Measurements from ENCODE around the gene NUP210L.
"Not testable (repeated sequence)": the region's sequence is repeated elsewhere in the genome, so short reads cannot be mapped to it uniquely, and the experiment has no call there.

NUP210L gene

GRCh38 chr1:154167461-154167860, 12.6 kb upstream of the NUP210L start:
- no peak for DNase-seq

- DNase-seq: no peak
These were observed 11.3 kb upstream of the NUP210L start for GRCh38 chr1:154166207-154166606.

- DNase-seq: no peak
These were observed 4.7 kb upstream of the NUP210L start for GRCh38 chr1:154159554-154159953.

- DNase-seq: peak; percentile 66 to 78 (median 73)
These were observed 3.6 kb upstream of the NUP210L start for GRCh38 chr1:154158307-154159125.

GRCh38 chr1:154157520-154158306, 2.8 kb upstream of the NUP210L start:
- peak; percentile 60 to 61 (median 60) for DNase-seq

GRCh38 chr1:154155251-154155650, 378 bp upstream of the NUP210L start:
- no peak for DNase-seq

GRCh38 chr1:154154053-154154452, 820 bp downstream of the NUP210L start:
- no peak for DNase-seq

GRCh38 chr1:154151311-154151710, 3.6 kb downstream of the NUP210L start:
- no peak for DNase-seq

- peak; percentile 53 to 81 (median 79) for DNase-seq
These were observed 6.1 kb downstream of the NUP210L start for GRCh38 chr1:154148807-154149206.

GRCh38 chr1:154147505-154147904, 7.4 kb downstream of the NUP210L start:
- DNase-seq: not testable (repeated sequence)

GRCh38 chr1:154145986-154146385, 8.9 kb downstream of the NUP210L start:
- DNase-seq: peak in 1 of 3 donors; percentile 13

GRCh38 chr1:154142358-154142757, 12.5 kb downstream of the NUP210L start:
- no peak for DNase-seq

- no peak for DNase-seq
These were observed 13.6 kb downstream of the NUP210L start for GRCh38 chr1:154141240-154141639.

- DNase-seq: no peak
These were observed 17.0 kb downstream of the NUP210L start for GRCh38 chr1:154137888-154138287.

- peak in 2 of 3 donors; percentile 24 to 31 for DNase-seq
These were observed 21.6 kb downstream of the NUP210L start for GRCh38 chr1:154133256-154133655.

GRCh38 chr1:154129391-154129970, 25.4 kb downstream of the NUP210L start:
- DNase-seq: peak; percentile 40 to 86 (median 80)

GRCh38 chr1:154123205-154123604, 31.7 kb downstream of the NUP210L start:
- DNase-seq: not testable (repeated sequence)

- DNase-seq: no peak
These were observed 37.2 kb downstream of the NUP210L start for GRCh38 chr1:154117642-154118041.

GRCh38 chr1:154115180-154115579, 39.7 kb downstream of the NUP210L start:
- DNase-seq: peak in 2 of 3 donors; percentile 21 to 24

GRCh38 chr1:154104433-154105082, 50.3 kb downstream of the NUP210L start:
- no peak for DNase-seq

GRCh38 chr1:154100141-154100540, 54.7 kb downstream of the NUP210L start:
- not testable (repeated sequence) for DNase-seq

- no peak for DNase-seq
These were observed 57.0 kb downstream of the NUP210L start for GRCh38 chr1:154097873-154098272.
